ENCODE measurements around the gene EVC. TPM values are rescaled to one million over a fixed set of nuclear protein-coding genes. Genes with fewer than 3 reads are reported as not detected.

EVC gene
- total and polyA plus RNA-seq, 9 donors, result 16.4 to 63.5 (median 47.6) TPM

DNA sequence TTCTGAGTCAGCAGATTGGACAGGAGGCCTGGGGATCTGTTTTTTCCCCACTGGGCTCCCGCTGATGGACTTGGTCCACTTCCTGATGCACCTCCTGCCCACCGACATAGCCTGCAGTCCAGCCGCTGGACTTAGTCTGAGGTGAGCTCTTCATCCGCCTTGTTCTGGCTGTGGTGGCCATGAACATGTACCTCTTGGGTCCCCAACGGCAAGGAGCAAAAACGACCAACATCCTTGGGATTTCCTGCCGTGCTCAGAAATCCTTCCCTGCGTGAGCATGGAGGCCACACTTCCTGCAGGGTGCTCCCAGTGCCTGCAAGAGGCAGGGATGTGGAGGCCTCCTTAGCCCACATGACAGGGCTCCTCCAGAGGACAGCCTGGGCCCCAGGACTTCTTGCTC, 105.1 kb downstream of the EVC start:
- no peak for DNase-seq
- Histone ChIP-seq H3K4me1 (ENCODE audit: insufficient read depth) (no peaks in the 10 kb centered on the region), H3K4me3 (no peak overlapping the region), H3K9me3 (no peaks in the 10 kb centered on the region), H3K27ac (no peak overlapping the region), H3K36me3 (no peaks in the 10 kb centered on the region), H3K27me3 (no peaks in the 10 kb centered on the region)
- intact Hi-C loops (cut with DNase I), result loop anchor here in 2 of 4 donors (10.0 kb wide), 1 partner anchor 761 kb away; the partner anchor contains the start of gene STK32B (in 2 of the 2)
- 75 to 92% (median 82%) methylated on average over 8 of the region's 8 CpGs for WGBS, 3 donors
- TF ChIP-seq EP300 (IDR thresholded peaks at IDR 0.05) (no peak), POLR2A (IDR thresholded peaks at IDR 0.05) (no peak)
- TF ChIP-seq, protein P1, sequence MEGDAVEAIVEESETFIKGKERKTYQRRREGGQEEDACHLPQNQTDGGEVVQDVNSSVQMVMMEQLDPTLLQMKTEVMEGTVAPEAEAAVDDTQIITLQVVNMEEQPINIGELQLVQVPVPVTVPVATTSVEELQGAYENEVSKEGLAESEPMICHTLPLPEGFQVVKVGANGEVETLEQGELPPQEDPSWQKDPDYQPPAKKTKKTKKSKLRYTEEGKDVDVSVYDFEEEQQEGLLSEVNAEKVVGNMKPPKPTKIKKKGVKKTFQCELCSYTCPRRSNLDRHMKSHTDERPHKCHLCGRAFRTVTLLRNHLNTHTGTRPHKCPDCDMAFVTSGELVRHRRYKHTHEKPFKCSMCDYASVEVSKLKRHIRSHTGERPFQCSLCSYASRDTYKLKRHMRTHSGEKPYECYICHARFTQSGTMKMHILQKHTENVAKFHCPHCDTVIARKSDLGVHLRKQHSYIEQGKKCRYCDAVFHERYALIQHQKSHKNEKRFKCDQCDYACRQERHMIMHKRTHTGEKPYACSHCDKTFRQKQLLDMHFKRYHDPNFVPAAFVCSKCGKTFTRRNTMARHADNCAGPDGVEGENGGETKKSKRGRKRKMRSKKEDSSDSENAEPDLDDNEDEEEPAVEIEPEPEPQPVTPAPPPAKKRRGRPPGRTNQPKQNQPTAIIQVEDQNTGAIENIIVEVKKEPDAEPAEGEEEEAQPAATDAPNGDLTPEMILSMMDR (IDR thresholded peaks at IDR 0.05), result no peak

DNA sequence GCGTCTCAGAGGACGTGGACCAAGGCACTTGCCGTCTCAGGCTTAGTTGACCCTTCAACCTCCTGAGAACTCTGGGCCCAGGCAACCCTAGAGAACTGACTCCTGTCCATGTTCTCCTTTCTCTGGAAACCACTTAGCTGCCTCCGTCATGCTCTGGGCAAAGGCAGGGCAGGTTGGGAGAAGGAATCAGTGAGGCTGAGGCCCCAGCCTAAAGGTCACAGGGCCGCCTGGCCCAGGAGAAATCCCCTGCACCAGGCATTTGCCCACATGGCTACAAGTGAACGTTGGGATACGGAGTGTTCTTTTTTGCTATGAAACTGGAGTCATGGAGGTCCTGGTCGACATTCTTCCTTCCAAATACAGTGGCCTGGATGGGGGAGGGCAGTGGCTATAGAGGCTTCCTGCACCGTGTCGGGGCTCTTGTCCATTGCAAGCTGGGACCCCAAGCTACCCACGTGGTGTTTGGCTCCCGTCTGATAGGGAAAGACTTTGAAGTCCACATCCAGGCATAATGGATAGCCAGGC, 105.9 kb downstream of the EVC start:
- Histone ChIP-seq H3K4me3 (no peak overlapping the region), H3K36me3 (no peaks in the 10 kb centered on the region), H3K27me3 (no peaks in the 10 kb centered on the region), H3K4me1 (ENCODE audit: insufficient read depth) (no peaks in the 10 kb centered on the region), H3K27ac (no peak overlapping the region), H3K9me3 (no peaks in the 10 kb centered on the region)
- WGBS, 3 donors, result 83 to 90% (median 84%) methylated on average over 12 of the region's 12 CpGs
- TF ChIP-seq POLR2A (IDR thresholded peaks at IDR 0.05) (no peak), EP300 (IDR thresholded peaks at IDR 0.05) (no peak)
- TF ChIP-seq, protein P1 (IDR thresholded peaks at IDR 0.05), result no peak
- intact Hi-C loops (cut with DNase I), result loop anchor here in 2 of 4 donors (10.0 kb wide), 1 partner anchor 762 kb away; the partner anchor contains the start of gene STK32B (in 2 of the 2)
- peak in 1 of 5 donors; percentile 14 for DNase-seq

DNA sequence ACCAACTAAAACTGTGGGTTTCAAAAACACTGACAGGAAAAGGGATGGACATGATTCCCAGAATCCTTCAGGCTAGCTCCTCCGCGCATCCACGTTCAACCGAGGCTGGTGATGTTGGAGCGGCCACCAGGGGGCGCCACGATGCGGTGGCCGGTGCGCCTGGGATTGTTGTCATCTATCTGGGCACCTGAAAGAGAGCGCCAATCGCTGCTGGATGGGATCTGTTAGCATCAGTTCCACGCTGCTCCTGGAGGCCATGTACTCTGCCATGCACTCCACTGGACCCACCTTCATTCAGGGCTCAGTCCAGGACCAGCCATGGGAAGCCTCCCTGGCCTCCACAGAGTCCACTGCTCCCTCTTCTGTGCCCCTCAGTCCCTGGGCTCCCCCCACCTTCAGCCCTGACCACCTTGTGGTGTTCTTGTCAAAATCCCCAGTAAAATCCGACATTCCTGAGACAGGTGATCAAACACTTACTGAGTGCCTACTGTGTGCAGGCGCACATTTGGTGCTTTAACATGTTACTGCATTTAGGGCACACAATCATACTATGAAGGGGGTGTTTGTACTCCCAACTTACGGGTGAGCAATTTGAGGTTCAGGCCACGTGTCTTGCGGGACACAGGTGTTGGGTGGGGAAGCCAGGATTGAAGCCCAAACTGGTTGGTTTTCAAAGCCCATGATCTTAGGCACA, 110.8 kb downstream of the EVC start:
- Histone ChIP-seq H3K4me1 (ENCODE audit: insufficient read depth) (no peaks in the 10 kb centered on the region), H3K4me3 (no peak overlapping the region), H3K27ac (no peak overlapping the region), H3K9me3 (no peaks in the 10 kb centered on the region), H3K27me3 (no peaks in the 10 kb centered on the region), H3K36me3 (no peaks in the 10 kb centered on the region)
- intact Hi-C loops (cut with DNase I), result no loop called here
- TF ChIP-seq POLR2A (IDR thresholded peaks at IDR 0.05), result no peak
- TF ChIP-seq, protein P1 (IDR thresholded peaks at IDR 0.05), result peak in 2 of 3 donors; percentile 13 to 29
- WGBS, 3 donors, result 63 to 70% (median 66%) methylated on average over 18 of the region's 18 CpGs
- no peak for DNase-seq

DNA sequence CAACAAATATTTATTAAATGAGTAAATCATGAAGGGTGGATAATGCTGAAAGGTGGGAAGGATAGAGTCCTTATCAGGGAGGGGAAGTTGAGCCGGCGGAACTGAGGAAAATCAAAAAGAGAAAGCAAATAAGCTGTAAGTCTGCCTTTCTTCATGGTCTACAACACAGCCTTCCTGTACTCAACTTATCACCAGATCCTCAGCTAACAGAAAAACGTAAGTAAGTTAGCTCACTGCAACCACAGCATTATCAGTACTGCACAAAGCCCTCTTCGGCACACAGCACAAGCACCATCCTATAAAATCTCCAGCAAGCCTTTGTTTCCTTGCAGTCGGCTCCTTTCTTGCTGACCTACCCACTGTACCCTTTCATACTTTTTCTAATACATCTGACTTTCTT, 111.6 kb downstream of the EVC start:
- Histone ChIP-seq H3K27ac (no peak overlapping the region), H3K4me1 (ENCODE audit: insufficient read depth) (no peaks in the 10 kb centered on the region), H3K36me3 (no peaks in the 10 kb centered on the region), H3K9me3 (no peaks in the 10 kb centered on the region), H3K4me3 (no peak overlapping the region), H3K27me3 (no peaks in the 10 kb centered on the region)
- TF ChIP-seq, protein P1 (IDR thresholded peaks at IDR 0.05), result no peak
- intact Hi-C loops (cut with DNase I), result no loop called here
- 77 to 83% (median 81%) methylated on average over 5 of the region's 5 CpGs for WGBS, 3 donors
- no peak for DNase-seq
